Measurements from ENCODE around the gene DMRTA1.

GRCh38 chr9:22424616-22425015, 22.0 kb upstream of the DMRTA1 start:
- TF ChIP-seq CTCF (optimal IDR thresholded peaks at IDR 0.05 in 1 of 3, IDR thresholded peaks at IDR 0.05 in 1 of 3, conservative IDR thresholded peaks at IDR 0.05 in 1 of 3; ENCODE audit: extremely low read depth in 1 of 3, insufficient read depth in 2 of 3, low read length in 3 of 3) = no peak
- no peak for TF ChIP-seq EZH2 (IDR thresholded peaks at IDR 0.05; ENCODE audit: low read length)
